ENCODE results near the gene RSAD1. TPM values are rescaled to one million over a fixed set of nuclear protein-coding genes. Genes with fewer than 3 reads are reported as not detected.

Gene RSAD1
- total RNA-seq, 2 donors from 2014 or later, result 29.2 to 34.0 TPM

GRCh38 chr17:50447870-50448595 lies 30.6 kb upstream of the RSAD1 start:
- no peaks in the 10 kb centered on the region for H3K4me1 Mint-ChIP-seq (ENCODE audit: low read depth)
- DNase-seq (no peak), ATAC-seq (replicated peaks in 1 of 2) (no peak)
- no peak overlapping the region for H3K4me3 Mint-ChIP-seq
- H3K36me3 Mint-ChIP-seq (ENCODE audit: insufficient read depth in 2 of 2), result no peaks in the 10 kb centered on the region
- no peaks in the 10 kb centered on the region for H3K27me3 Mint-ChIP-seq (ENCODE audit: low read depth)
- H3K27ac Mint-ChIP-seq, result no peak overlapping the region
- H3K9me3 Mint-ChIP-seq, result no peaks in the 10 kb centered on the region

GRCh38 chr17:50448643-50449042 lies 30.0 kb upstream of the RSAD1 start:
- Mint-ChIP-seq H3K27ac (no peak overlapping the region), H3K36me3 (ENCODE audit: insufficient read depth in 2 of 2) (no peaks in the 10 kb centered on the region), H3K4me1 (ENCODE audit: low read depth) (no peaks in the 10 kb centered on the region), H3K9me3 (no peaks in the 10 kb centered on the region), H3K27me3 (ENCODE audit: low read depth) (no peaks in the 10 kb centered on the region), H3K4me3 (no peak overlapping the region)
- ATAC-seq (replicated peaks in 1 of 2), result no peak
- DNase-seq, result no peak

GRCh38 chr17:50451943-50452629 lies 26.6 kb upstream of the RSAD1 start:
- Mint-ChIP-seq H3K4me1 (ENCODE audit: low read depth) (no peaks in the 10 kb centered on the region), H3K27me3 (ENCODE audit: low read depth) (no peaks in the 10 kb centered on the region), H3K9me3 (no peaks in the 10 kb centered on the region), H3K4me3 (no peak overlapping the region), H3K36me3 (ENCODE audit: insufficient read depth in 2 of 2) (no peaks in the 10 kb centered on the region), H3K27ac (no peak overlapping the region)
- ATAC-seq (replicated peaks in 1 of 2) (no peak), DNase-seq (no peak)

GRCh38 chr17:50452630-50453300 lies 25.9 kb upstream of the RSAD1 start:
- Mint-ChIP-seq H3K4me1 (ENCODE audit: low read depth) (no peaks in the 10 kb centered on the region), H3K9me3 (no peaks in the 10 kb centered on the region), H3K36me3 (ENCODE audit: insufficient read depth in 2 of 2) (no peaks in the 10 kb centered on the region), H3K27ac (no peak overlapping the region), H3K4me3 (no peak overlapping the region), H3K27me3 (ENCODE audit: low read depth) (no peaks in the 10 kb centered on the region)
- ATAC-seq (replicated peaks in 1 of 2) (no peak), DNase-seq (no peak)

- no peak for ATAC-seq (replicated peaks in 1 of 2)
- H3K27ac Mint-ChIP-seq, result no peak overlapping the region
- H3K4me1 Mint-ChIP-seq (ENCODE audit: low read depth), result no peaks in the 10 kb centered on the region
- H3K9me3 Mint-ChIP-seq, result no peaks in the 10 kb centered on the region
- H3K4me3 Mint-ChIP-seq, result no peak overlapping the region
- H3K36me3 Mint-ChIP-seq (ENCODE audit: insufficient read depth in 2 of 2), result no peaks in the 10 kb centered on the region
- DNase-seq, result no peak
- H3K27me3 Mint-ChIP-seq (ENCODE audit: low read depth), result no peaks in the 10 kb centered on the region
Measured at GRCh38 chr17:50453901-50454300, 24.8 kb upstream of the RSAD1 start.

GRCh38 chr17:50457621-50458020 lies 21.0 kb upstream of the RSAD1 start:
- Mint-ChIP-seq H3K27me3 (ENCODE audit: low read depth) (no peaks in the 10 kb centered on the region), H3K36me3 (ENCODE audit: insufficient read depth in 2 of 2) (no peaks in the 10 kb centered on the region), H3K9me3 (no peaks in the 10 kb centered on the region), H3K4me1 (ENCODE audit: low read depth) (no peaks in the 10 kb centered on the region), H3K4me3 (no peak overlapping the region), H3K27ac (no peak overlapping the region)
- no peak for DNase-seq
- ATAC-seq (replicated peaks in 1 of 2), result no peak

- Mint-ChIP-seq H3K4me3 (no peak overlapping the region), H3K4me1 (ENCODE audit: low read depth) (no peaks in the 10 kb centered on the region), H3K9me3 (no peaks in the 10 kb centered on the region), H3K27me3 (ENCODE audit: low read depth) (no peaks in the 10 kb centered on the region), H3K36me3 (ENCODE audit: insufficient read depth in 2 of 2) (no peaks in the 10 kb centered on the region), H3K27ac (no peak overlapping the region)
- no peak for DNase-seq
- ATAC-seq (replicated peaks in 1 of 2), result no peak
Measured at GRCh38 chr17:50458270-50458669, 20.4 kb upstream of the RSAD1 start.

GRCh38 chr17:50458701-50459676 lies 19.7 kb upstream of the RSAD1 start:
- ATAC-seq (replicated peaks in 1 of 2) (no peak), DNase-seq (no peak)
- H3K4me1 Mint-ChIP-seq (ENCODE audit: low read depth), result no peaks in the 10 kb centered on the region
- no peaks in the 10 kb centered on the region for H3K36me3 Mint-ChIP-seq (ENCODE audit: insufficient read depth in 2 of 2)
- H3K27ac Mint-ChIP-seq, result no peak overlapping the region
- H3K27me3 Mint-ChIP-seq (ENCODE audit: low read depth), result no peaks in the 10 kb centered on the region
- no peak overlapping the region for H3K4me3 Mint-ChIP-seq
- H3K9me3 Mint-ChIP-seq, result no peaks in the 10 kb centered on the region

GRCh38 chr17:50459756-50460155 lies 18.9 kb upstream of the RSAD1 start:
- Mint-ChIP-seq H3K9me3 (no peaks in the 10 kb centered on the region), H3K36me3 (ENCODE audit: insufficient read depth in 2 of 2) (no peaks in the 10 kb centered on the region), H3K27me3 (ENCODE audit: low read depth) (no peaks in the 10 kb centered on the region), H3K4me3 (no peak overlapping the region), H3K27ac (no peak overlapping the region), H3K4me1 (ENCODE audit: low read depth) (no peaks in the 10 kb centered on the region)
- ATAC-seq (replicated peaks in 1 of 2) (no peak), DNase-seq (no peak)

GRCh38 chr17:50460831-50461526 lies 17.7 kb upstream of the RSAD1 start:
- Mint-ChIP-seq H3K27ac (no peak overlapping the region), H3K9me3 (no peaks in the 10 kb centered on the region), H3K36me3 (ENCODE audit: insufficient read depth in 2 of 2) (no peaks in the 10 kb centered on the region), H3K4me1 (ENCODE audit: low read depth) (no peaks in the 10 kb centered on the region), H3K27me3 (ENCODE audit: low read depth) (no peaks in the 10 kb centered on the region), H3K4me3 (no peak overlapping the region)
- DNase-seq (no peak), ATAC-seq (replicated peaks in 1 of 2) (no peak)

GRCh38 chr17:50461550-50462132 lies 17.0 kb upstream of the RSAD1 start:
- Mint-ChIP-seq H3K36me3 (ENCODE audit: insufficient read depth in 2 of 2) (no peaks in the 10 kb centered on the region), H3K27me3 (ENCODE audit: low read depth) (no peaks in the 10 kb centered on the region), H3K27ac (no peak overlapping the region), H3K4me3 (no peak overlapping the region), H3K4me1 (ENCODE audit: low read depth) (no peaks in the 10 kb centered on the region), H3K9me3 (no peaks in the 10 kb centered on the region)
- ATAC-seq (replicated peaks in 1 of 2) (no peak), DNase-seq (no peak)

- Mint-ChIP-seq H3K27ac (no peak overlapping the region), H3K4me1 (ENCODE audit: low read depth) (no peaks in the 10 kb centered on the region), H3K36me3 (ENCODE audit: insufficient read depth in 2 of 2) (no peaks in the 10 kb centered on the region), H3K4me3 (no peak overlapping the region), H3K27me3 (ENCODE audit: low read depth) (peaks cover 3% of the 10 kb centered on the region), H3K9me3 (no peaks in the 10 kb centered on the region)
- no peak for ATAC-seq (replicated peaks in 1 of 2)
- no peak for DNase-seq
Measured at GRCh38 chr17:50462446-50462845, 16.2 kb upstream of the RSAD1 start.
